ENCODE results near the gene TNXB.
A peak's percentile ranks its signal among the peaks of the same experiment; 100 is the strongest.

The TNXB gene

GRCh38 chr6:32154514-32155161 lies 45.5 kb upstream of the TNXB start:
- no peak overlapping the region for H3K27ac ChIP-seq
- H3K9ac ChIP-seq: peak overlapping the region; percentile 33; the same call in 1 of the 2 replicates
- H3K4me3 ChIP-seq (IDR thresholded peaks at IDR 0.05; ENCODE audit: insufficient read depth, low read depth, low read length): no peak overlapping the region
- H3K27me3 ChIP-seq (ENCODE audit: insufficient read depth, low read depth): peaks cover 6% of the 10 kb centered on the region; the same call in 1 of the 2 replicates
- H4K20me1 ChIP-seq (ENCODE audit: insufficient read depth): no peaks in the 10 kb centered on the region
- no peaks in the 10 kb centered on the region for H3K4me1 ChIP-seq (ENCODE audit: low read depth, poor library complexity, severe bottlenecking)
- H2AFZ ChIP-seq (ENCODE audit: low read depth): peak overlapping the region; percentile 76
- H3K36me3 ChIP-seq (ENCODE audit: insufficient read depth): no peaks in the 10 kb centered on the region
- peak overlapping the region; percentile 55 for H3K4me2 ChIP-seq
- peak; percentile 28; the same call in 1 of the 2 replicates for TF ChIP-seq CTCF (conservative IDR thresholded peaks at IDR 0.05; ENCODE audit: low read depth, low read length)
- H3K79me2 ChIP-seq (ENCODE audit: insufficient read depth, low read depth): no peaks in the 10 kb centered on the region

GRCh38 chr6:32153564-32154513 lies 44.7 kb upstream of the TNXB start, which contains the start of gene PPT2:
Gene PPT2, plus strand, starts transcription at chr6:32154141. Its CDS starts 454 bp downstream, at chr6:32154595.
- peak within 1 kb of the TSS; percentile 76 for H2AFZ ChIP-seq (ENCODE audit: low read depth)
- no peak within 1 kb of the TSS for H3K4me3 ChIP-seq (IDR thresholded peaks at IDR 0.05; ENCODE audit: insufficient read depth, low read depth, low read length)
- H3K27me3 ChIP-seq (ENCODE audit: insufficient read depth, low read depth): peaks cover 6% of the 10 kb centered on the region; the same call in 1 of the 2 replicates
- no peak for TF ChIP-seq CTCF (conservative IDR thresholded peaks at IDR 0.05; ENCODE audit: low read depth, low read length)
- no peaks in the 10 kb centered on the region for H4K20me1 ChIP-seq (ENCODE audit: insufficient read depth)
- H3K9ac ChIP-seq: peak within 1 kb of the TSS; percentile 33; the same call in 1 of the 2 replicates
- H3K4me2 ChIP-seq: peak within 1 kb of the TSS; percentile 55
- H3K36me3 ChIP-seq (ENCODE audit: insufficient read depth): no peaks in the 10 kb centered on the region
- H3K79me2 ChIP-seq (ENCODE audit: insufficient read depth, low read depth): no peaks in the 10 kb centered on the region
- no peak within 1 kb of the TSS for H3K27ac ChIP-seq
- H3K4me1 ChIP-seq (ENCODE audit: low read depth, poor library complexity, severe bottlenecking): no peaks in the 10 kb centered on the region

DNA sequence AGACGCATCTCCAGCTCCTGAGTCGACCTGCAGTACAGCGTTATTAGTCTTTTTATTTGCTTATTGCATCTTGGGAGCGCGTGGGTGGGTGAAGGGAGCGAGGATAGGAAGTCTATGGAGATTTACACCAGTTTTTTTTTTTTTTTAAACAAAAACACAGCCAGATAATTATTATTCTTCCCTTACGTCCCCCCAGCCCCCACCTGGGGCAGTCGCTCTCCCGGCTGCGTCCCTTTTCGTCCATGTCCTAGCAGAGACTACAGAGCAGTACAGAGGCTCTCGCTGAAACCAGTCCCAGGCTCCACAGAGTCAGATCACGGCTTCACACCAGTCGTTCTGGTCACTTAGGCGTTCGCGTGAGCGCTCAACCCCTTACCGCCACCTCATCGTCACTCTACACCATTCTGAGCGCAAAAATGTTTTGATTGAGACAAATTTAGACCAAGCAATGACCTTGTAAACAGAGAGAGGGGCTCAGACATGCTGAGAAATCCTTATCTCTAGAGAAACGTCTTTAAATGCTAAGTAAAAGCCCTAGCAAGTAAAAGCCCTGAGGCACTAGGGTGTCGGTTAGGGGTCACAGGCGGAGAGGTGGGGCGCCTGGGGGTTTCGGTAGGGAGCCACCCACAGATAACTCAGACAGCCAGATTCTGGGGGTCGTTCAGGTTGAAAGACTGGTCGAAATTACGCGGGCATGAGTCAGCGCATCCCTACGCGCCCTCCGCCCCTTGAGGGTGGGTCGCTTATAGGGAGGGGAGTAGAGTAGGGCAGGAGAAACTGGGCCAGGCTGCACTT lies 43.8 kb upstream of the TNXB start:
- Histone ChIP-seq H3K9ac (no peak overlapping the region), H2AFZ (ENCODE audit: low read depth) (no peak overlapping the region), H3K4me2 (no peak overlapping the region), H3K27me3 (ENCODE audit: insufficient read depth, low read depth) (peaks cover 6% of the 10 kb centered on the region; the same call in 1 of the 2 replicates), H4K20me1 (ENCODE audit: insufficient read depth) (no peaks in the 10 kb centered on the region), H3K4me1 (ENCODE audit: low read depth, poor library complexity, severe bottlenecking) (no peaks in the 10 kb centered on the region), H3K4me3 (IDR thresholded peaks at IDR 0.05; ENCODE audit: insufficient read depth, low read depth, low read length) (no peak overlapping the region), H3K36me3 (ENCODE audit: insufficient read depth) (no peaks in the 10 kb centered on the region), H3K27ac (no peak overlapping the region), H3K79me2 (ENCODE audit: insufficient read depth, low read depth) (no peaks in the 10 kb centered on the region)
- TF ChIP-seq CTCF (conservative IDR thresholded peaks at IDR 0.05; ENCODE audit: low read depth, low read length): no peak

Data from KMS-11 (cell line).